DND-41 (cell line): ENCODE measurements around the gene CNTN5.

Experiments
- EZH2 ChIP-seq: IDR thresholded peaks from 3 replicates; pipeline ENCODE4 v1.6.1; 2012; ENCODE audit warnings: borderline replicate concordance, low read depth, mild to moderate bottlenecking, moderate library complexity, low read length, inconsistent platforms; ENCODE audit not compliant: severe bottlenecking
- TF ChIP-seq, protein P1 (sequence below): IDR thresholded peaks from 2 replicates; pipeline ENCODE4 v1.5.1; 2012; ENCODE audit warnings: borderline replicate concordance, low read length, moderate library complexity, mild to moderate bottlenecking; ENCODE audit not compliant: poor library complexity, severe bottlenecking; ENCODE audit errors: extremely low read depth

DNA sequence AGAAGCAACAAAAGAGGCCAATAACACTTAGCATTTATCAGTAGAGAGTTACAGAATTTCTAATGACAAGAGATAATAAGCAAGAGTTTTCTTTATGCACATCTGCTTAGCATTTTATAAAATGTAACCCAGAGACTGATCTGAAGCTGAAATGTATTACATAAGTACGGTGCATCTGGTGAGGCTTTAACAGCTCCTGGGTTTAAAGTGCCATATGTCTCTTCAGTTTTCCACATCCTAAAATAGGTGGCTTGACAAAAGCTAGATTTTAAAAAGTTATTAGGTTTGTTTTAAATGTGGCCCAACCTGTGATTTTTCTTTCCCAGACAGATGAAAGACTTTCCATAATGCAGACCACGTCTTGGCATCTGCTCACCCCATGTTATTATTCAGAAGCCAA, 1045.7 kb downstream of the CNTN5 start:
- TF ChIP-seq, protein P1, sequence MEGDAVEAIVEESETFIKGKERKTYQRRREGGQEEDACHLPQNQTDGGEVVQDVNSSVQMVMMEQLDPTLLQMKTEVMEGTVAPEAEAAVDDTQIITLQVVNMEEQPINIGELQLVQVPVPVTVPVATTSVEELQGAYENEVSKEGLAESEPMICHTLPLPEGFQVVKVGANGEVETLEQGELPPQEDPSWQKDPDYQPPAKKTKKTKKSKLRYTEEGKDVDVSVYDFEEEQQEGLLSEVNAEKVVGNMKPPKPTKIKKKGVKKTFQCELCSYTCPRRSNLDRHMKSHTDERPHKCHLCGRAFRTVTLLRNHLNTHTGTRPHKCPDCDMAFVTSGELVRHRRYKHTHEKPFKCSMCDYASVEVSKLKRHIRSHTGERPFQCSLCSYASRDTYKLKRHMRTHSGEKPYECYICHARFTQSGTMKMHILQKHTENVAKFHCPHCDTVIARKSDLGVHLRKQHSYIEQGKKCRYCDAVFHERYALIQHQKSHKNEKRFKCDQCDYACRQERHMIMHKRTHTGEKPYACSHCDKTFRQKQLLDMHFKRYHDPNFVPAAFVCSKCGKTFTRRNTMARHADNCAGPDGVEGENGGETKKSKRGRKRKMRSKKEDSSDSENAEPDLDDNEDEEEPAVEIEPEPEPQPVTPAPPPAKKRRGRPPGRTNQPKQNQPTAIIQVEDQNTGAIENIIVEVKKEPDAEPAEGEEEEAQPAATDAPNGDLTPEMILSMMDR = no peak
- TF ChIP-seq EZH2 = no peak
